H1 (cell line): ENCODE results near the gene EED. TPM values are rescaled to one million over a fixed set of nuclear protein-coding genes. Genes with fewer than 3 reads are reported as not detected.
A peak's percentile ranks its signal among the peaks of the same experiment; 100 is the strongest.

Experiments used
- ASH2L ChIP-seq: fragments of 200-600, 300-600 bp; sonication (generic); IDR thresholded peaks from one replicate; pipeline ENCODE4 v1.7.1; 2017; ENCODE audit warnings: low read length
- CBX8 ChIP-seq: fragments of 300-800, 300-1000 bp; sonication (generic); IDR thresholded peaks from 2 replicates; pipeline ENCODE4 v1.7.1; 2016; ENCODE audit warnings: low read depth, low read length, borderline replicate concordance
- CTCF ChIP-seq, 3 experiments: IDR thresholded peaks; 1 replicate in 2 of 3; 2 replicates in 1 of 3; pipeline versions ENCODE4 v1.5.1 to v1.6.1; 2011; ENCODE audit warnings: low read length in 3 of 3, mild to moderate bottlenecking in 3 of 3, inconsistent platforms in 2 of 3, low read depth in 1 of 3, moderate library complexity in 1 of 3; ENCODE audit not compliant: insufficient read depth in 1 of 3; ENCODE audit errors: control extremely low read depth in 1 of 3
- MAX ChIP-seq: IDR thresholded peaks from 2 replicates; pipeline ENCODE4 v1.6.1; 2012; ENCODE audit warnings: inconsistent platforms
- POU5F1 ChIP-seq: IDR thresholded peaks from 2 replicates; pipeline ENCODE4 v1.6.1; 2011; ENCODE audit warnings: low read depth, mild to moderate bottlenecking, low read length, moderate library complexity
- SUZ12 ChIP-seq: fragments of 200-600 bp; sonication (generic); IDR thresholded peaks from 2 replicates; pipeline ENCODE4 v1.6.1; 2012; ENCODE audit warnings: mild to moderate bottlenecking, inconsistent platforms, low read length, moderate library complexity, mixed read lengths
- TAF1 ChIP-seq: IDR thresholded peaks from 2 replicates; pipeline ENCODE4 v1.6.1; 2011; ENCODE audit warnings: mild to moderate bottlenecking, low read depth, low read length
- TEAD4 ChIP-seq: IDR thresholded peaks from 2 replicates; pipeline ENCODE4 v1.6.1; 2012; ENCODE audit warnings: low read depth, low read length, inconsistent platforms, mixed read lengths
- polyA plus RNA-seq, 7 experiments: library from polyadenylated mRNA; depleted of rRNA in 3 of 7; stranded (reverse) in 5 of 7; unstranded in 2 of 7; fragments of >200 nt in 5 of 7; fragments of 200-250 nt in 2 of 7; gene quantifications; 1 replicate in 5 of 7; 2 replicates in 1 of 7; 4 replicates in 1 of 7; pipeline versions ENCODE4 v1.2.1 to v1.2.3, GENCODE V29; 2011 to 2013; ENCODE audit warnings: missing spikeins in 2 of 7, mixed read lengths in 2 of 7
- total RNA-seq: library from RNA; stranded (reverse); fragmentation: NEBNext Ultra II Directional; extraction: Animal tissue kit (Norgen Biotek cat#: 25700); gene quantifications from 2 replicates; pipeline ENCODE4 v1.2.1, GENCODE V29; 2021

Gene EED
- total and polyA plus RNA-seq, 2 of the 8 experiments (the other 6 are each of a cell fraction or from before 2014, with no cell fraction given) = 12.6 to 26.9 TPM

GRCh38 chr11:86218125-86219084 lies 26.1 kb upstream of the EED start (continued):
- TF ChIP-seq CTCF (IDR thresholded peaks at IDR 0.05; ENCODE audit: control extremely low read depth in 1 of 3, insufficient read depth in 1 of 3, low read depth in 1 of 3, low read length in 3 of 3) (peak; percentile 62 to 84 (median 81)), SUZ12 (no peak), POU5F1 (no peak), TEAD4 (peak; percentile 50; the same call in 1 of the 2 replicates), MAX (no peak), CBX8 (no peak), TAF1 (no peak), ASH2L (no peak)
